Activated naive CD8-positive, alpha-beta T cell treated with anti-CD3 and anti-CD28 coated beads for 36 hours (primary cell): ENCODE measurements around the gene SLC6A19. TPM values are rescaled to one million over a fixed set of nuclear protein-coding genes. Genes with fewer than 3 reads are reported as not detected.
"Not testable (repeated sequence)": the region's sequence is repeated elsewhere in the genome, so short reads cannot be mapped to it uniquely, and the experiment has no call there.

ENCODE experiments used
- DNase-seq: peaks from one replicate; pipeline ENCODE4 v3.0.0; 2021
- H3K27ac Mint-ChIP-seq: one replicate; pipeline ENCODE4 v1.8.0; 2022; ENCODE audit warnings: mild to moderate bottlenecking, moderate library complexity, mixed read lengths
- H3K27me3 Mint-ChIP-seq: one replicate; pipeline ENCODE4 v1.8.0; 2022; ENCODE audit warnings: mild to moderate bottlenecking, mixed read lengths
- H3K36me3 Mint-ChIP-seq: one replicate; pipeline ENCODE4 v1.8.0; 2021; ENCODE audit warnings: mild to moderate bottlenecking, mixed read lengths
- H3K4me1 Mint-ChIP-seq: one replicate; pipeline ENCODE4 v1.8.0; 2021; ENCODE audit warnings: mixed read lengths
- H3K4me3 Mint-ChIP-seq: one replicate; pipeline ENCODE4 v1.8.0; 2022; ENCODE audit warnings: mild to moderate bottlenecking, moderate library complexity, mixed read lengths
- H3K9me3 Mint-ChIP-seq: one replicate; pipeline ENCODE4 v1.8.0; 2022; ENCODE audit warnings: mixed read lengths
- total RNA-seq, 2 experiments: library from RNA; stranded (reverse); gene quantifications; one replicate each; pipeline ENCODE4 v1.2.3, GENCODE V29; 2021

Gene SLC6A19
- total RNA-seq, 2 experiments from 2014 or later = not detected

DNA sequence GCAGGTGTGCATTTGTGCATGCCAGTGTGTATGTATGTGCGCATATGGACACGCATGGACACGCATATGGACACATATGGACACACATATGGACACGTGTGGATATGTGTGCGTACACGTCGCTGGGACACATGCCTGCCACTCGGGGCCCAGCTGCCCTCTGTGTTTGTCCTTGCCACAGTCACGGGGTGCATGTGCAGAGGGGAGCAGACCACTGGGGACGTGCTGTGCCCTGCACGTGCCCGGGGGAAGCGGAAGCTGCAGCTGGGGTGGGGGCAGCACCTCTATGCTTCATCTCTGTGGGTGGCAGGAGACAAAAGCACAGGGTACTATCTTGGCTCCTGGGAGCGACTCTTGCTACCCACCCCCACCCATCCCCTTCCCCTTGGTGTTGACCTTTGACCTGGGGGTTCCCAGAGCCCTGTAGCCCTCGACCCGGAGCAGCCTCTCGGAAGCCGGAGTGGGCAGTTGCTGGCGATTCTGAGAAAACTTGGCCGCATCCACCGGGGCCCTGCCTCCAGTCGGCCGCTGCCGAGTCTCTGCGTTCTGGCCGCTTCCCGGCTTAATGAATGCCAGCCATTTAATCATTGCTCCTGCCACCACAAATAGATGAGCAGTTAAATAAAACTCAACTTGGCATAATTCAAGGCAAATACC is 21.4 kb downstream of the SLC6A19 start:
- Mint-ChIP-seq H3K27me3 (peaks cover 8% of the 10 kb centered on the region), H3K27ac (no peak overlapping the region), H3K4me3 (no peak overlapping the region), H3K36me3 (no peaks in the 10 kb centered on the region), H3K4me1 (peaks cover 3% of the 10 kb centered on the region), H3K9me3 (no peaks in the 10 kb centered on the region)
- DNase-seq = no peak

DNA sequence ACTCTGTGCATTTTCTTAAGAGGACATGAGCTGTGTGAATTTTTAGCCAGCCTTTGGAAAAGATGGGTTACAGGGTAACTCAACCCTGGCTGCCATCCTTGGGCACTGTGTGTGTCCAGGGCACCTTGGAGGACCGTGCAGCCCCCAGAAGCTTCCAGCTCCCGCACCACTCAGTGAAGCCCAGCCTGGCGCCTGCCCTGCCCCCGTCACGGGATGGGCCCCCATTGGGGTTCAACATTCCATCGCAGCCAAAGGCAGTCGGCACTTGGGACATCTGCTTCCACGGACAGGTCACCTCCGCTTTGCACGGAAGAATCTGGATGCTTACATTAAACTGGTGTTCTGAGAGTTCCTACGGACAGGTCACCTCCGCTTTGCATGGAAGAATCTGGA is 21.9 kb downstream of the SLC6A19 start:
- Mint-ChIP-seq H3K4me1 (no peaks in the 10 kb centered on the region), H3K27ac (no peak overlapping the region), H3K36me3 (no peaks in the 10 kb centered on the region), H3K4me3 (no peak overlapping the region), H3K27me3 (peaks cover 13% of the 10 kb centered on the region), H3K9me3 (no peaks in the 10 kb centered on the region)
- no peak for DNase-seq

DNA sequence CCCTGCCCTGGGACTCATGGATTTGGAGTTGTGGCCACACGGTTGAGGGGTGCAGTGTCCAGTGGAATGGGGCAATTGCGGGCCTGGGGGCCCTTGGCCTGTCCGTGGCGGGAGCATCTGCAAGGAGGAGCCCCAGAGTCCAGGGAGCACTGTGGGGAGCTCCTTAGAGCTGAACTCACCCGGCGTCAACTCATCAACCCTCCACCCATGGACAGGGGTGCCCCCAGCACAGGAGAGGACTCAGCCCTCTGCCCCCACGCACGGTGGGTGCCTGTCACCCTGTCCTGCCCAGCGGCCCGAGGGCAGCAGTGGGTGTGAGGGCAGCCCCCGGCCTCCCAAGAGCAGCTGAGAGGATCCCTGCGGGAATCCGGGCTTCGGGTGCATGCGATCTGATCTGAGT is 23.2 kb downstream of the SLC6A19 start:
- Mint-ChIP-seq H3K9me3 (no peaks in the 10 kb centered on the region), H3K4me3 (no peak overlapping the region)

DNA sequence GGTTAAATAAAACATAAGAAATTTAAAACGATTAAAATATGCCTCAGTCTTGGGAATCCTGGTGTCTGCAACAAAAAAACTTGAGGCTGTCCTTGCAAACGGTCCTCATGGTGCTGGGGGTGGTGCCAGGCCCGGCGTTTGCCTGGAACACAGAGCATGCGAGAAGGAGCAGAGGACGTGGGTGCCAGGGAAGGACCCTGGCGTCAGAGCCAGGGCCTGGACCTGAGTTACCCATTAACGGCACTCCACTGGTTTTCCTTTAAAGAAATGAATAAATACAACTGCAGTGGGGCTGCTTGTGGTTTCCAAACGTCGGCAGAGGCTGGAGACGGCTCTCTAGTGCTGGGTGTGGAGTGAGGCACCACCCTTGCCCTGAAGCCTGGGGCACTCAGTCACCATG is 23.7 kb downstream of the SLC6A19 start, which contains the start of gene SLC6A18:
Gene SLC6A18 (plus strand): TSS at position 301 of the 400 bp plus-strand sequence. CDS start 97 bp downstream, at position 398.
- Mint-ChIP-seq H3K27me3 (peaks cover 30% of the 10 kb centered on the region), H3K9me3 (no peaks in the 10 kb centered on the region), H3K27ac (no peak within 1 kb of the TSS), H3K4me1 (peaks cover 6% of the 10 kb centered on the region), H3K36me3 (no peaks in the 10 kb centered on the region), H3K4me3 (no peak within 1 kb of the TSS)
- no peak for DNase-seq

More for the DNA sequence above, 23.2 kb downstream of the SLC6A19 start:
- H3K27me3 Mint-ChIP-seq = peaks cover 26% of the 10 kb centered on the region
- H3K27ac Mint-ChIP-seq = no peak overlapping the region
- H3K4me1 Mint-ChIP-seq = peaks cover 6% of the 10 kb centered on the region
- H3K36me3 Mint-ChIP-seq = no peaks in the 10 kb centered on the region
- DNase-seq = no peak

DNA sequence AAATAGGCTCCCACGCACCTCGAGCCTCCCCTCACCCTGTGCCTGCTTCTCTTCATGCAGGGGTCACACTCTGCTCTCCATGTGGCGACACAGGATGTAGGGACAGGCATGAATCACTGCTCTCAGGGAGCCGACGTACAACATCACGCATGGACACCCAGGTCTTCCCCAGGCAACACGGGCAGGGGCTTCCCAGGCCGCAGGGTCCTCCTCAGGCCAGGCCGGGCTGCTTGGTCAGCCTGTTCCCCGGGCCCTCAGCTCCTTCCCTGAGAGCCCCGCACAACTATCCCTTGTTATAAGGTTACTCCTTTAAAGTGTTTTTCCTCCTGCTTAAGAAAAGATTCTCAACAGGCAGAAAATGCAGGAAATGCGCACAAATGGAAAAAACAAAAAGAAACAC is 24.8 kb downstream of the SLC6A19 start:
- Mint-ChIP-seq H3K4me1 (peaks cover 6% of the 10 kb centered on the region), H3K4me3 (no peak overlapping the region), H3K27ac (no peak overlapping the region), H3K27me3 (peaks cover 36% of the 10 kb centered on the region), H3K9me3 (no peaks in the 10 kb centered on the region), H3K36me3 (no peaks in the 10 kb centered on the region)
- DNase-seq = no peak

DNA sequence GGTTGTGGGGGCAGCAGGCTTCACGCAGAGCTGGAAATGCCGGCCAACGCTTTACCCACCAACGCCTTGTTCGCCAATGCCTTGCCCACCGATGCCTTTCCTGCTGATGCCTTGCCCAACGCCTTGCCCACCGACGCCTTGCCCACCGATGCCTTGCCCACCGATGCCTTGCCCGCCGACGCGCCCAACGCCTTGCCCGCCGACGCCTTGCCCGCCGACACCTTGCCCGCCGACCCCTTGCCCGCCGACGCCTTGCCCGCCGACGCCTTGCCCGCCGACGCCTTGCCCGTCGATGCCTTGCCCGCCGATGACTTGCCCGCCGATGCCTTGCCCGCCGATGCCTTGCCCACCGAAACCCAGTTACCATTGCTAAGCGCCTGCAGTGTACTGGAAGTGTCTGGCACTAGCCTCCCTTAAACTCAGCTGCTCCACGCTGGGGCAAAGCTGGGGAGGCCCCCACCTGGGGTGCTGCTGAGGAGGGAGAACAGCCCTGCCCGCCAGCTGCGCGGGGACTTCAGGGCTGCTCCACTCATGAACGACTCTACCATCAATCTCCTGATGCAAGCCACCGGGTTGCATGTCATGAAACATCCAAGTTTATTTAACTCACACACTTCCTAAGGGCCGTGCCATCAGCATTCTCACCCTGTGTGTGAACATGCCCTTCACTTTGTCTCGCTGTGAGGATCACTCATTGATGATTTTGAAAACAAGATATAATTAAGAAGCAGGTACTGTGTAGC is 25.6 kb downstream of the SLC6A19 start:
- no peak for DNase-seq
- peaks cover 6% of the 10 kb centered on the region for H3K4me1 Mint-ChIP-seq
- H3K27ac Mint-ChIP-seq = no peak overlapping the region
- H3K36me3 Mint-ChIP-seq = no peaks in the 10 kb centered on the region
- peaks cover 36% of the 10 kb centered on the region for H3K27me3 Mint-ChIP-seq
- H3K4me3 Mint-ChIP-seq = no peak overlapping the region
- no peaks in the 10 kb centered on the region for H3K9me3 Mint-ChIP-seq

DNA sequence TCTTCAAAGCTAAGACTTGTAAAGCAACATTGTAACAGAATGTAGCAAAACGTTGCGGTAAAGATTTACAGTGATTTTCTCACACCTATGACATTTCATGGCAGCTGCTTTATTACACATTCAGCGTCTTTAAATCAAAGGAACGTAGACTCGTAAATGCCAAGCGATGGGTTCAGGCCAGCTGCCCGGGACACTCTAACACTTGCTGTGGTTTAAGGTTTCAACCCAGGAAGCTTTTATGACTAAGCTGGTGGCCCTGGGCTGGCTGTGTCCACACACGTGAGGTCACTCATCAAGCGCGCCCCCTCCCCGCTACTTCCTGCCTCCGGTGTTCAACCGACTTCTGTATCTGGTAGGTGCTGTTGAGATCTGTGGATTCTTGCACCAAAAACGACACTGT is 26.3 kb downstream of the SLC6A19 start:
- H3K4me1 Mint-ChIP-seq = peaks cover 6% of the 10 kb centered on the region
- H3K36me3 Mint-ChIP-seq = no peaks in the 10 kb centered on the region
- H3K4me3 Mint-ChIP-seq = no peak overlapping the region
- no peak overlapping the region for H3K27ac Mint-ChIP-seq
- peaks cover 36% of the 10 kb centered on the region for H3K27me3 Mint-ChIP-seq
- no peaks in the 10 kb centered on the region for H3K9me3 Mint-ChIP-seq
- no peak for DNase-seq

DNA sequence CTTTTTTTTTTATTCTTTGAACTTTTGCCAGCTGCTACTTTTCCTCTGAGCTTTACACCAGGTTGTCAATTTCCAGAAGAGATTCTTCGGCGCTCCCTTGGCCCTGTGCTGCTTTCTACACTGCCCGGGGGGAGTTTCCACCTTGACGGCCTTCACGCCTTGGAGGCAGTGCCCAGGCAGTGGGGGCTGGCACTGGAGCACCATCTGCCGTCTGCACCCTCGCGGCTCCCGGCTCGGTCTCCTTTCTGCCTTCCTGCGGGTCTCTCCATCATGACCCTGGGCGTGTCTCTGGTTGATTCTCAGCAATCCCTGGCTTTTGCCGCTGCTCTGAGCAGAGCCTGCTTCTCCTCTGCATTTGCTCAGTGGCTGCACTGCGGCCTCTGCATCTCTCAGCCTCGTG is 26.7 kb downstream of the SLC6A19 start:
- H3K27me3 Mint-ChIP-seq = peaks cover 36% of the 10 kb centered on the region

DNA sequence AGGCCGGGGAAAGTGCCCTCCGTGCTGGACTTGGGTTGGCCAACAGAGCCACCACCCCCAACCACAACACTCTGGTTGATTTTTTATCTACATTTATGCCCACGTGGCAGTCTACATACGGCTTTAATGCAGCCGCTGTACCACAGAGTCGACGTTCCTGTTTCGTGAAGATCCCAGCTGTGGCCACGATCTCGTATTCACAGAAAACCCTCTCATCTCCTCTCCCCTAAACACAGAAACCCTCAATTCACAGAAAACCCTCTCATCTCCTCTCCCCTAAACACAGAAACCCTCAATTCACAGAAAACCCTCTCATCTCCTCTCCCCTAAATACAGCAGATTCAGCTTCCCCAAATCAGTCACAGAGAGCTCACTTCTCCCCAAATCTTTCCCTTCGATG is 27.6 kb downstream of the SLC6A19 start:
- H3K36me3 Mint-ChIP-seq, H3K27ac Mint-ChIP-seq, H3K4me3 Mint-ChIP-seq, H3K4me1 Mint-ChIP-seq, DNase-seq, H3K9me3 Mint-ChIP-seq: not testable (repeated sequence)
- H3K27me3 Mint-ChIP-seq = peaks cover 36% of the 10 kb centered on the region

More for the DNA sequence above, 26.7 kb downstream of the SLC6A19 start:
- Mint-ChIP-seq H3K9me3 (no peaks in the 10 kb centered on the region), H3K27ac (no peak overlapping the region), H3K4me3 (no peak overlapping the region), H3K4me1 (peaks cover 6% of the 10 kb centered on the region), H3K36me3 (no peaks in the 10 kb centered on the region)
- no peak for DNase-seq

DNA sequence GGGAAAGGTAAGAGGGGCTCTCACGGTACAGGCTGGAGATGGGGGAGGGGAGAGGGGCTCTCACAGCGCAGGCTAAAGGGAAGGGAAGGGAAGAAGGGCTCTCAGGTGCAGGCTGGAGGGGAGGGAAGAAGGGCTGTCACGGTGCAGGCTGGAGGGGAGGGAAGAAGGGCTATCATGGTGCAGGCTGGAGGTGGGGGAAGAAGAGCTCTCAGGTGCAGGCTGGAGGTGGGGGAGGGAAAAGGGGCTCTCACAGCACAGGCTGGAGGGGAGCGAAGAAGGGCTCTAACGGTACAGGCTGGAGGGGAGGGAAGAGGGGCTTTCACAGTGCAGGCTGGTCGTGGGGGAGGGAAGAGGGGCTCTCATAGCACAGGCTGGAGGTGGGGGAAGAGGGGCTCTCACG is 28.4 kb downstream of the SLC6A19 start:
- Mint-ChIP-seq H3K27ac (no peak overlapping the region), H3K4me1 (peaks cover 6% of the 10 kb centered on the region), H3K4me3 (no peak overlapping the region), H3K36me3 (no peaks in the 10 kb centered on the region), H3K27me3 (peaks cover 36% of the 10 kb centered on the region), H3K9me3 (no peaks in the 10 kb centered on the region)
- DNase-seq = no peak

DNA sequence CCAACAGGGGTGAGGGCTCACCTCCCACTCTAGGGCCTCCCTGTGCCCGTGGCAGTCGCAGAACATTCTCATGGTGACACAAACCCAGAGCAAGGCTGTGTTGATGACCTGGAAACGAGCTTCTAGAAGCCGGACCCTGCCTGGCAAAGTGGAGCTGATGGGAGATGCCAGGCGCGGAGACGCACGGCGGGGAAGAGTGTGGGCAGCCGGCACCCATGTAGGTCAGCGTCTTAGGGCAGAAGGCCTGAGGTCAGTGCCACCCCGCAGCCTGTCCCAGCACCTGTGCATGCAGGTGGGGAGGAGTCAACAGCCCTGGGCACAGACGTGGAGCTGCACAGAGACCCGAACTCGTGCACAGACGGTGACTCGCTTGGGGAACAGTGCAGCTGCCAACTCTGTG is 29.2 kb downstream of the SLC6A19 start:
- H3K4me1 Mint-ChIP-seq = peaks cover 6% of the 10 kb centered on the region
- H3K4me3 Mint-ChIP-seq = no peak overlapping the region
- peaks cover under 1% of the 10 kb centered on the region for H3K9me3 Mint-ChIP-seq
- H3K36me3 Mint-ChIP-seq = no peaks in the 10 kb centered on the region
- H3K27me3 Mint-ChIP-seq = peaks cover 36% of the 10 kb centered on the region
- no peak for DNase-seq
- H3K27ac Mint-ChIP-seq = no peak overlapping the region

DNA sequence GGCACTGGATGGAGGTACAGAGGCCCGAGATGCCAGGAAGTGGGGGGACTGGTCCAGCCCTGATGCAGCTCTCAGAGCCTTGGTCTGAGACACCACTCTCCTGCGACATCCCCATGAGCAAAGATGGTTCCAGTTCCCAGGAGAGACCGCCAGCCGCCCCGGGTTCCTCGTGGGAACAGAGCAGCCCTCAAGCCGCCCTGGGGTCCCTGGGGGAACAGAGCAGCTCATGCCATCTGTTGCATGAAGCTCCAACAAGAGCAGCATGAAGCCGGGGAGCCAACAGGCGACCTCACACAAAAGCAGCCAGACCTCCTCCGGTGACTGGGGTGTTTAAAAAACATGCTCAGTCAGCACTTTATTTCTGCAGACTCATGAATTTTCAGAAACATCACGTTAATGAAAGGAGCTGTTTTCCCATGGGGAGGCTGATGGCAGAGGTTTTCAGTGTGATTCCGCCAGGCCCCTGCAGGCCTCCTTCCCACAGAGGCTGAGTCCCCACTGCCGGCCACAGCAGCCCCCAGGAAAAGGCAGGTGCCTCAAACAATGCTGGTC is 30.0 kb downstream of the SLC6A19 start:
- Mint-ChIP-seq H3K9me3 (peaks cover 9% of the 10 kb centered on the region), H3K4me3 (no peak overlapping the region), H3K36me3 (no peaks in the 10 kb centered on the region), H3K27ac (no peak overlapping the region), H3K27me3 (peaks cover 36% of the 10 kb centered on the region), H3K4me1 (peaks cover 6% of the 10 kb centered on the region)
- no peak for DNase-seq

DNA sequence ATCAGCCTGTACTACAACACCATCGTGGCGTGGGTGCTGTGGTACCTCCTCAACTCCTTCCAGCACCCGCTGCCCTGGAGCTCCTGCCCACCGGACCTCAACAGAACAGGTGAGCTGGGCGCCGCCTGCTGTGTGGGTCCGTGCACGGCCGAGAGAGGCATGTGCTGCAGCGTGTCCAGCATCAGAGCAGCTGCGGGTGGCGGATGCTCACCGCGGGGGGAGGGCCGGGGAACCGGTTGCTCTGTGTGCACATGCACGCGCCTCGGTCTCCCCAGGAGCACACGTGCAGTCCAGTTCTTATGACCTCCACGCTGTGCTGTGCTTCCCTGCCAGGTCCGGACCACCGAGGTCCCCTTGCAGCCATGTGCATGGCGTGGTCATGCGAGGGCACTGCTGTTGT is 31.4 kb downstream of the SLC6A19 start:
- no peak overlapping the region for H3K4me3 Mint-ChIP-seq
- no peak for DNase-seq
- peaks cover 27% of the 10 kb centered on the region for H3K27me3 Mint-ChIP-seq
- H3K9me3 Mint-ChIP-seq = peaks cover 12% of the 10 kb centered on the region
- H3K4me1 Mint-ChIP-seq = peaks cover 6% of the 10 kb centered on the region
- H3K36me3 Mint-ChIP-seq = no peaks in the 10 kb centered on the region
- no peak overlapping the region for H3K27ac Mint-ChIP-seq

DNA sequence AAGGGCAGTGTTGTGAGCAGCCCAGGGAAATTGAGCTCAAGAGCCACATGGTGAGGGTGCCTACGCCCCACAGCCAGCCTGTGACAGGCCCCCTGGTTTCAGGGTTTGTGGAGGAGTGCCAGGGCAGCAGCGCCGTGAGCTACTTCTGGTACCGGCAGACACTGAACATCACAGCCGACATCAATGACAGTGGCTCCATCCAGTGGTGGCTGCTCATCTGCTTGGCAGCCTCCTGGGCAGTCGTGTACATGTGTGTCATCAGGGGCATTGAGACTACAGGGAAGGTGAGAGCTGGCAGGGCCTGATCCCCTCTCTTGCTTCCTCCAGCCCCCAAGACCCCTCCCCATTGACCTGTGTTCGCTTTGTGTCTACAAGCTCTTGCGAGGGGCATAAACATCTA is 34.0 kb downstream of the SLC6A19 start:
- Mint-ChIP-seq H3K4me1 (no peaks in the 10 kb centered on the region), H3K27ac (no peak overlapping the region), H3K27me3 (peaks cover 2% of the 10 kb centered on the region), H3K9me3 (peaks cover 12% of the 10 kb centered on the region), H3K4me3 (no peak overlapping the region), H3K36me3 (no peaks in the 10 kb centered on the region)
- DNase-seq = no peak

DNA sequence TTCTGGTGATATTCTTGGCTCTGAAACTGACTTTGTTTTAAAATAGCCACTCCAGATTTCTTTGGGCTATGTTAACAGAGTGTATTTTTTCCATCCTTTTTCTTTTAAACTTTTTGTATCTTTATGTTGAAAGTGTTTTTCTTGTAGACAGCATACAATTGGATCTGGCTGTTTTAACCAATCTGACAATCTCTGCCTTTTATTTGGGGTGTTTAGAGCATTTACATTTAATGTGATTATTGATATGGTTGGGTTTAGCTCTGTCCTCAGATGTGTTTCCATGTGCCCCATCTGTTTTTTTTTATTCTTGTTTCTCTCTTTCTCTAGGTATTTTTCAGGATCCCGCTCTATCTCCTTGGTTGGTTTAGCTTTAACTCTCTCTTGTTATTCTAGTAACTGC is 34.4 kb downstream of the SLC6A19 start:
- Mint-ChIP-seq H3K27me3 (no peaks in the 10 kb centered on the region), H3K4me1 (no peaks in the 10 kb centered on the region), H3K36me3 (no peaks in the 10 kb centered on the region), H3K9me3 (peaks cover 12% of the 10 kb centered on the region), H3K27ac (no peak overlapping the region), H3K4me3 (no peak overlapping the region)
- no peak for DNase-seq
